HL-60/S4 treated with phorbol 12-myristate 13-acetate at 8.2 ng/mL for 4 days and 3 days (cell line): ENCODE results near the gene DTYMK.

Experiments
- in situ Hi-C: fragments of 300-500 bp; cut with MboI; formaldehyde crosslinking; loops from 2 replicates; pipeline ENCODE4 v1.15.0; 2022; ENCODE audit warnings: low sequenced_read_pairs

The DTYMK gene

DNA sequence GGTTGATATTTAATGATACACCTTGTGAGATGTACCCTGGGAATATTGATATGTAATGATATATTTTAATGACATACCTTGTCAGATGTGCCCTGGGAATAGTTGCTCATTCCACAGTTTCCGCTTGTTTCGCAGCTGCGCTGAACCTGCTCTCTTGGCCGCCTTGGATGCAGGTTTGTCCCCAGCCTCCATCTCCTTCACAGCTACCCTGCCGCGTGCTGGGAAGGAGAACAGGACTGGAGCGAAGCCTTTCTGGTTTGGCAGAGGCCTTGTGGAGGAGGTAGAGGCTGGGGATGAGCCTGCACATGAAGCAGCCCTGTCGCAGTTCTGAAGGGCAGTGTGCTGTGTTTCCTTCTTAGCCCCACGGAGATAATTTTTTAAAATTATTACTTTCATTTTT, 34.5 kb downstream of the DTYMK start:
- in situ Hi-C loops, result no loop called here

GRCh38 chr2:241649927-241650326, 36.7 kb downstream of the DTYMK start:
- in situ Hi-C loops, result no loop called here

GRCh38 chr2:241649404-241649803, 37.2 kb downstream of the DTYMK start:
- in situ Hi-C loops, result no loop called here

GRCh38 chr2:241648453-241648852, 38.2 kb downstream of the DTYMK start:
- in situ Hi-C loops, result no loop called here

DNA sequence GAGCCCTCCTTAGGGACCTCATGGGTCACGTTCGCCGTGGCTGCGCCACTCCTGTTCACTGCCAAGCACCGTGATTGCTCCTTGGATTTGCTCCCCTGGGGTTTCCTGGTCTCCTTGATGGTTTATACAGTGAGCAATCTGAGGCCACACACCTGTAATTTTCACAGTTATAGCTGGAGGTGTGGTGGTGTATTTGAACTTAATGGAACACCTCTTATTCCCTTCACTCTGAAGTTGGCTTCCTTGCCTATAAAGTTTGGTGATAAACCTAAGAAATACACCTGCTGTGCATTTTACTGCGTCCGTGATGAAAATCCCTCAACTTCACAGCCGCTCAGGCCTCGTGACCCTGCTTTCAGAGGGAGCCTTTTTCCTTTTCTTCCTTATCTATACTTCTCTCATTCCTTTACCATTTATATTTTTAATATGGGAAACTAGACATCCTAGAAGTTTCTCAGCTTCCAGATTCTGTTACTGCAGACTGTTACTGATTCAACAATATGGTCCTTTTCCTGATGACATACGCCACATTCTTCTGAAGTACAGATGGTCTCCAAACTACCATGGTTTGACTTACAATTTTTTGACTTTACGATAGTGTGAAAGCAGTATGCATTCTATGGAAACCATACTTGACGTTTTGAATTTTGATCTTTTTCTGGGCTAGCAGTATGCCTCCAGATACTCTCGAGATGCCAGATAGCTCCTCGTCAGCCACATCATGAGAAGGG, 40.5 kb downstream of the DTYMK start:
- in situ Hi-C loops, result no loop called here

- in situ Hi-C loops, result no loop called here
Measured at GRCh38 chr2:241645056-241645914, 41.3 kb downstream of the DTYMK start.

DNA sequence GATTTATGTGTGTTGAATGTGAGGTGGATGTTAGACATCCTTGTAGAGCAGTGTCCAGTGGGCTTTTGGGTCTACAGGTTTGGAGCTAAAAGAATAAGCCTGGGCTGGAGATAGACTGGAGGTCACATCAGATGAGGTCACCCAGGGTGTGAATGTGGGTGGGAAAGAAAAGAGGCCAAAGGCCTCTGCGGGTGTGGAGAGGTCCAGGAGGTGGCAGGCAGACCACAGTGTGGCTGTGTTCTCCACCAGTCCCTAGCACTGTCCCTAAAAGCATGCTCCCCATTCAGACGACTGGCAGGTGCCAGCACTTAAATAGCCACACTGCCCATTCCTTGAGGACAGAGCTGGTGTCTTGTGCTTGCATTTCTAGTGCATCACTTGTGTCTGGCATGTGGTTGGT, 45.0 kb downstream of the DTYMK start:
- in situ Hi-C loops, result no loop called here

- in situ Hi-C loops, result no loop called here
Measured at GRCh38 chr2:241640165-241640795, 46.3 kb downstream of the DTYMK start.

DNA sequence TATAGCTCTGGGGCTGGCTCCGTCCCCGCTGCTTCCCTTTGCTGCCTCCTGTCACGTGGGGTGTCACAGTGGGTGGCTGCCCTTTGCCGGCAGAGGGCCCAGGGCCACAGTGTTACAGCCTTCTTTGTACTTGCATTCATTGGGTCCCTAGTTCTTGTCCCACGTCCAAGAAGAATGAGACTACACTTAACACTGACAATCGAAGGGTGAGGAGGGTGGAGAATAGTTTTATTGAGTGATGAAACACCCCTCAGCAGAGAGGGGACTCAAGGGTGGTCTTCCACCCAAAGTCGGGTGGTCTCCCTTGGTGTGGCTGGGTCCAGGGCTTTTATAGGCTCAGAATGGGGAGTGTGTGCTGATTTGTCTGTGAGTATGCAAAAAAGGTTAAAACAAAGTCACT, 47.2 kb downstream of the DTYMK start:
- in situ Hi-C loops, result no loop called here

- in situ Hi-C loops, result no loop called here
Measured at GRCh38 chr2:241638940-241639339, 47.7 kb downstream of the DTYMK start.

DNA sequence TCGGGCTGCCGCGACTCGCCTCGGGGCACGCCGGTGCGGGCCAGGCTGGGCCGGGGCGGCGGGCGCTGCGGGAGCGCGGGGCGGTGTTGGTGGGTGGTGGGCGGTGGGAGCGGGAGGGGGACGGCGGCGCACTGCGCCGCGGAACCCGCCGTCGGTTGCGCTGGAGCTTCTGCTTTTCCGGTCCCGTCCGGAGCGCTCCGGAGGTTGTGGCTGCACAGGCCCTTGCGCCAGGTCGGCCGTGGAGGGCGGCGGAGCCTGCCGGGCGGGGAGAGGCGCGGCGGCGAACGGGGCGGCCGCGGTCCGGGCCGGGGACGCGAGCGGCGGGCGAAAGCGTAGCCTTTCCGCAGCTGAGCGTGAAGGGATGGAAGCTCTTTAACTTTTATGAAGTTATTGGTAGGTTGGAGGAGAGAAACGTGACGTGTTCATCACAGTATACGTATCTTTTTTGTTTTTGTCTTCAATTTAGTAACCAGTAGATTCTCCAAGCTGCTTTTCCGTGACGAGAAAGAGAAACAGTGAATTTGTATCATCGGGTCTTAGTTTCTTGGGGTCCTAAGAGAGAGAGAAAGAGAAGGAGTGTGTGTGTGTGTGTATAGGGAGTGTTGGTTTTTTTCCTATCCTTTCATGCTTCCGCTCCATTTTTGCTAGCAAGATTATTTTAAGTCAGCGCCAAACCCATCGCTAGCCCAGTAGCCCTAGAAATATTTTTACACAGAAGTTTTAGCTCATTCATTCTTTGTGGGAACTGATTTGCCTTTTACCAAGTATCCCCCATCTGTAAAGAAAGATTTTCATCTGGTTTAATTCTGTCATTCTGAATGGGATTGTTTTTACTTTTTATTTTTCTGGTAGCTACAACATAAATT, 48.6 kb downstream of the DTYMK start:
- in situ Hi-C loops, result no loop called here

- in situ Hi-C loops, result no loop called here
Measured at GRCh38 chr2:241637018-241637794, 49.4 kb downstream of the DTYMK start, which contains the start of the genes ATG4B and THAP4. ATG4B (plus strand) TSS chr2:241637693; CDS start chr2:241637715, 22 bp downstream. THAP4 (minus strand) TSS chr2:241637158; CDS start chr2:241637017, 141 bp downstream.

DNA sequence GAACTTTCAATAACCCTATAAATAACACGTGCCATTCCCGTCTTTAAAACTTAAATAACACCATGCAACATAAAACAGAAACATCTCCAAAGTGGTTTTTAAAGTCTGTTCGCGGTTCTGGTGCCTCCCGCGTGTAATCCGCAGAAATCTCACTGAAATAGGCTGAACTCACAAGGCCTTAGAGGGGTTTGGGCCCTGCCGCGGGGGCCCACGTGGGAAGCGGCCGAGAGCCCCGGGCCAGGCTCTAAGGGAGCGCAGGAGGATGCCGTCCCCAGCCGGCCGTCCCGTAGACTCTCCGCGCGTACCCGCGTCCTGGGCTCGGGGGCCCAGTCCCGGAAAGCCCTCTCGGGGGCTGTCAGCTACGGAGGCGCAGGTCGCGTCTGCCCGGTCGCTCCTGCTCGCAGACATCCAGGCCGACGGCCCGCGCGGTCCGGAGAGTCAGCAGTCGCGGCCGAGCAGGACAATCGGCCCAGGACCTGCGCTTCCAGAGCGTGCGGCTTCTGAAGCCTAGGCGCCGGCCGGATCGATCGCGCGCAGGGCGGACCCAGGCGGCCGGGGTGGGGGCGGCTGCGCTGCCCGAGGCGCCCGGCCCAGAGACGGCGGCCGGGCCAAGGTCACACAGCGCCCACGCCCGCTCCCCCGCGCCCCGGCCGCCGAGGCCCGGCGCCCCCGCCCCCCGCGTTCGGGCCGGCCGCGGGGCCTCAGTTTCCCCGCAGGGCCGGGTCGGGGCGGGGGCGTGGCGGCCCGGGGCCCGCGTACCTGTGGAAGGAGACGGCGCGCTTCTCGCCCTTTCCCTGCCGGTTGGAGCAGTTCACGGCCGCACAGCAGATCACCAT, 50.2 kb downstream of the DTYMK start:
- in situ Hi-C loops, result no loop called here

- in situ Hi-C loops, result no loop called here
Measured at GRCh38 chr2:241635756-241636155, 50.9 kb downstream of the DTYMK start.

DNA sequence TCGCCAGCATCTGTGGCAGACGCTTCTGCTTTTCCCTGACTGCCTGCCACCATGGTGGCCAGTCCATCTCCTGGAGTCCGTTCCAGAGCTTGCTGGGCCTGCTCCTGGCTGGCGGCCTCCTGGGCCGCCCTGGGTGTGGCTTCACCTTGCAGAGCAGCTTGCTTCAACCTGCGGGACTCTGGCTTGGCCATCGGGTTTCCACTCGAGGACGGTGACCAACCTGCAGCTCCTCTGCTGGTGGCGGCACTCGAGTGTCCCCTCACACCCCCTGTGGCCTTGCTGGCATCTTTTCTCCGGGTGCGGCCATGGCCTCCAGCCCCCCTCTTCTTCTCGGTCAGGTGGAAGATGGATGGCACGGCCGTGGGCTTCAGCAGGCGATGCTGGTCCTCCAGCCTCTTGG, 53.1 kb downstream of the DTYMK start:
- in situ Hi-C loops, result no loop called here

DNA sequence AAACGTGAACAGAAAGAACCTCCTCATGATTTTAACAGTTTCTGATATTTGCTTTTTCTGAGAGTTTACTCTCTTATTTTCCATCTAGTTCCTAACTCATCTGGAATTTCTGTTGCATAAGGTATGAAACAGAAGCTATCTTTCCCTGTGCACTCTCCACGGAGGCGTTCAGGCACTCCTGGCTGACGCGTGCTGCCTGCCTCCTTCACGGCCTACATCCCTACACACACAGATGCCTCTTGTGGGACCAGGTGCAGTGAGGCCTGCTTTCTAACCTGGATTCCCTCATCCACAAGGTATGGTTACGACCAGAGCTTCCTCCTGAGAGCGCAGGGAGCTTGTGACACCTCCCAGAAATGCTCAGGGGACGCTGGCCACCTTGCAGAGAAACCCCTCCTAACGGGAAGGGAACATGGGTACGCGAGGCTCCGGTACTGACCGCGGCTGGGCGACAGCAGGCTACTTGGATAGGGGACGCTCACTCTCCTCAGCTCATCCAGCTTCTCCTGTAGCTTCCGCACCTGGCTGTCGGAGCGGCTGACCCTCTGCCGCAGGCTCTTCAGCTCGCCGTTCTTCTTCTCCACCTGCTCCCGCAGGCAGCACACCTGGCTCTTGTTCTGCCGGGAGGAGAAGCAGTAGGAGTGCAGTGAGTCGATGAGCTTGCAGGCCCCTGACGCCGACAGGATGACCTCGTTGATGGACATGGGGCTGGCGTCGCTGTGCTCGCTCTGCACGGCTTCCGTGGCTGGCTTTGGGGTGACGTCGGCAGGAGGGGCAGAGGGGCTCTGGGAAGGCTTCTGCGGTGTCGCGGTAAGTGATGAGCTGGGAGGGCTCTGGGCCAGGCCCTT, 53.9 kb downstream of the DTYMK start:
- in situ Hi-C loops, result no loop called here

DNA sequence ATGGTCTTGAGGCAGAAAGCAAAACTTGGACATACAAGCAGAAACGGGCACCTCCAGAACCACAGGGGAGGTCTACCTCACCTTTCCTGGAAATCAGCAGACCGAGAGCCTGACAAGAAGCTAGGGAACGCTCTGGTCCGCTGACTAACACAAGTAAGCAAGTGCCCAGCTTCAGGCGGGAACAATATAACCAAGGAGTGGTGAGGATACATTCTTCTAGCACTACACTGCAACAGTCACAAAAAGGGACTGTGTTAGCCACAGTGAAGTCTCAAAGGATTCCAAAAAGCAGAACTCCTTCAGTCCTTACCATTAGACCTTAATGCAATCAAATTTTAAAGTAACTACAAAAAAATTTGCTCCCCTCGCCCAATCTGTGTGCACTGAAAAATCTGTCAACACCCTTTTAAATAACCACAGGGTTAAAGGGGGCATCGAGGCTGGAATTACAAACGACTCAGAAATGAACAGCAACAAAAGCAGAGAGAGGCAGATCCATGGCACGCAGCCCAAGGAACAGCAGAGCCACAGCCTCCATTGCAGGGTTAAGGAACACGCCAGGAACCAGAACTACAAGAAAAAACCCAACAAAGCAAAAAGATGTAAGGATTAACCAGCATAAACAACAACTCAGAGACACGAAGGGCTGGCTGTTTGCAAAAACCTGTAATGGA, 56.7 kb downstream of the DTYMK start:
- in situ Hi-C loops, result no loop called here

DNA sequence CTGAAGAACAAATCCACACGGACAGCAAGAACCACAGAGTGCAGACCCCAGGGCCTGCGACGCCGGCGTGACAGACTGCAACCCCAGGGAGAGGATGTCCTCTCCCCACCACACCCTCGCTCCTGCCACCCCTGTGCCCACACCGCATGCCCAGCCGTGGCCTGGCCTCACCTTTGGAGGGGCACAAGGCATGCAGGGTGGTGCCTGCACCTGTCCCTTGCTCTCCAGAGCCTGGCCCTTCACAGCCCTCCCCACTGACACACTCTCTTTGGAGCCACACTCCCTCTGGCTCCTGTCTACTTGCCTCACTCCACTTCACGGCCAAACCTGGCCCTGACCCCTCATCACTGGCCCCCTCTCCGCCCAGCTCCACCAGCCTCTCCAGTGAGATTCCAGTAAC, 58.9 kb downstream of the DTYMK start:
- in situ Hi-C loops, result no loop called here
